Measurements from ENCODE around the gene GATA2. TPM values are rescaled to one million over a fixed set of nuclear protein-coding genes. Genes with fewer than 3 reads are reported as not detected.
A peak's percentile ranks its signal among the peaks of the same experiment; 100 is the strongest.

Gene GATA2
- total and polyA plus RNA-seq, 4 experiments from 2014 or later: not detected

DNA sequence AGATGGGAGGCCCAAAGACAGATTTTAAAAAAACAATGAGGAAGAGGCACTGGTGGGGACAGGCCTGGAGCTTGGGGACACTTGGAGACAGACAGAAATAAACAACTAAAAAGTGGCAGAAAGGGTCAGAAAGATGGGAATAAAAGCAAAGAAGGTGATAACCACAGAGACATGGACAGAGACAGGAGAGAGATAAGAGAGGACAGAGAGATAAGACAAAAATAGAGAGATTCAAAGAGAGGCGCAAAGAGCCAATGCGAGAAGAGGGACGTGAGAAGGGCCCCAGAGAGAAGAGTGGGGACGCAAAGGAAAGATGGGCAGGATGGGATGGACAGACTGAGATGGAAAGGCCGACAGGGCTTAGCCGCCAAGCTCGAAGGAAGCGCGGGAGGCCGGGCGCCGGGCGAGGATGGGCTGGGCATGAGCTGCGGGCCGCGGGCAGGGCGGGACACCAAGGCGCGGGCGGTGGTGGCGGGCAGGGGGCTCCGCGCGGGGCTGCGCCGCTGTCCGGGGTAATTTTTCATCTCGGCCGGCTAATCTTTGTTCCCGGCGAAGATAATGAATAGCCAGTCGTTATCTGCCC is 3.1 kb upstream of the GATA2 start:
- intact Hi-C loops (cut with micrococcal nuclease): loop anchor here (10.0 kb wide), 1 partner anchor 191 kb away; no protein-coding TSS in a partner anchor
- H3K4me1 Mint-ChIP-seq: peaks cover 4 to 38% (median 13%) of the 10 kb centered on the region in 4 donors
- no peaks in the 10 kb centered on the region for H3K36me3 Mint-ChIP-seq
- no peaks in the 10 kb centered on the region for H3K9me3 Mint-ChIP-seq
- Histone ChIP-seq H3K4me1 (ENCODE audit: insufficient read depth, low read length) (peaks cover 24% of the 10 kb centered on the region), H3K4me3 (ENCODE audit: low read length in 2 of 2) (no peak overlapping the region), H3K27me3 (ENCODE audit: insufficient read depth, low read length) (peaks cover 27% of the 10 kb centered on the region), H3K9me3 (ENCODE audit: control insufficient read depth in 1 of 2, low read length in 2 of 2) (no peaks in the 10 kb centered on the region), H3K36me3 (ENCODE audit: insufficient read depth, low read length) (no peaks in the 10 kb centered on the region), H3K27ac (ENCODE audit: low read depth, low read length) (no peak overlapping the region)
- H3K4me3 Mint-ChIP-seq: peak overlapping the region; percentile 6 to 89 (median 62)
- POLR2A ChIA-PET (ENCODE audit: partially characterized antibody): no interaction called here
- CTCF ChIA-PET (ENCODE audit: partially characterized antibody): interaction anchor here (0.9 to 5.6 kb wide), 3 partner anchors 13 to 70 kb away, joined by 4 to 58 read pairs (median 4); no protein-coding TSS in a partner anchor
- no peak for DNase-seq
- H3K27me3 Mint-ChIP-seq: peaks cover 39 to 61% of the 10 kb centered on the region in 2 donors
- peak overlapping the region in 1 of 7 donors; percentile 65 for H3K27ac Mint-ChIP-seq

DNA sequence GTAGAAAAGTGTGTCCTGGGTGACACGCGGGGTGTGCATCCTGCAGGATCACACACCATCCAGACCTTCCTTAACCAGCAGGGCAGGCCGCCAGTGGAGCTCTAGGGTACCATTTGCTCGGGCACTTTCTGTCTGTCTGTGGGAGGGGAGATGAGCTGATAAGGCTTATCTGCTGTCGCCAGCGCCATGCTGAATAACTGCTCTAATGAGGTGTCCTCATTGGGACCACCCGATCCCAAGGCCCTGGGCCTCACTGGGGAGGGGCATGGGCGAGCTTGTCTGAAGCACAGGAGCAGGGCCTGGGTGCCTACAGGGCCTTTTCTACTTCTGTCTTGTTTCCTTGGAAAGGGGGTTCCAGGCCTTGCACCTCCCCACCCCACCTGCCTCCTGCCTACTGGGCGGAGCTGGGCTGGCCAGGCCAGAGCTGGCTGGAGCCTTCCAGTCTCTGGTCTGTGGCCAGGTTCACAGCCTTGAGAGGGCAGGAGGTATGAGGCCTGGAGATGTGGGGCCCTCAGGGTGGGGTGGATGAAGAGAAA is 2.5 kb upstream of the GATA2 start:
- Histone ChIP-seq H3K27me3 (ENCODE audit: insufficient read depth, low read length) (peaks cover 33% of the 10 kb centered on the region), H3K4me3 (ENCODE audit: low read length in 2 of 2) (no peak overlapping the region), H3K9me3 (ENCODE audit: control insufficient read depth in 1 of 2, low read length in 2 of 2) (no peaks in the 10 kb centered on the region), H3K4me1 (ENCODE audit: insufficient read depth, low read length) (peaks cover 27% of the 10 kb centered on the region), H3K36me3 (ENCODE audit: insufficient read depth, low read length) (no peaks in the 10 kb centered on the region), H3K27ac (ENCODE audit: low read depth, low read length) (no peak overlapping the region)
- Mint-ChIP-seq H3K36me3 (no peaks in the 10 kb centered on the region), H3K27ac (peak overlapping the region in 1 of 7 donors; percentile 65), H3K9me3 (no peaks in the 10 kb centered on the region), H3K4me3 (peak overlapping the region in 4 of 8 donors; percentile 38 to 89 (median 81)), H3K4me1 (peaks cover 4 to 44% (median 16%) of the 10 kb centered on the region in 4 donors), H3K27me3 (peaks cover 41 to 61% of the 10 kb centered on the region in 2 donors)
- ChIA-PET POLR2A (ENCODE audit: partially characterized antibody) (no interaction called here), CTCF (ENCODE audit: partially characterized antibody) (interaction anchor here (0.9 to 5.6 kb wide), 2 partner anchors 14 to 69 kb away, joined by 4 to 58 read pairs; no protein-coding TSS in a partner anchor)
- intact Hi-C loops (cut with micrococcal nuclease): loop anchor here (10.0 kb wide), 1 partner anchor 191 kb away; no protein-coding TSS in a partner anchor
- DNase-seq: no peak

DNA sequence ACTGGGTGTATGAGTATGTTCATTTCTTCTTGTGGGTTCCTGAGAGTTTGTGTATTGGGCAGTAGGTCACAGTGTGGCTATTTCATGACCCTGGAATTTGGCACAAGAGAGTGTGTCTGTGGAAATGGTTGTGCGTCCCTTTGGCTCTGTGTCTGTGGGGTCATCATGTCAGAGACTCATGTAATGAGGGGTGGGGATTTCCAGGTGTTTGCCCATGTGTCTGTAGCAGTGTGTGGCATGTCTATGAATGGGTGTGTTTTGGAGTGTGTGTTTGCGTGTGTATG is 1.3 kb upstream of the GATA2 start:
- no peaks in the 10 kb centered on the region for H3K9me3 ChIP-seq (ENCODE audit: control insufficient read depth in 1 of 2, low read length in 2 of 2)
- peak overlapping the region in 3 of 8 donors; percentile 10 to 28 (median 15) for H3K4me3 Mint-ChIP-seq
- no peaks in the 10 kb centered on the region for H3K9me3 Mint-ChIP-seq
- peak overlapping the region in 1 of 7 donors; percentile 5 for H3K27ac Mint-ChIP-seq
- peaks cover 39% of the 10 kb centered on the region for H3K4me1 ChIP-seq (ENCODE audit: insufficient read depth, low read length)
- peaks cover 8 to 54% (median 23%) of the 10 kb centered on the region in 4 donors for H3K4me1 Mint-ChIP-seq
- peaks cover 40 to 60% of the 10 kb centered on the region in 2 donors for H3K27me3 Mint-ChIP-seq
- H3K4me3 ChIP-seq (ENCODE audit: low read length in 2 of 2): no peak overlapping the region
- DNase-seq: no peak
- H3K36me3 Mint-ChIP-seq: no peaks in the 10 kb centered on the region
- H3K27ac ChIP-seq (ENCODE audit: low read depth, low read length): no peak overlapping the region
- ChIA-PET CTCF (ENCODE audit: partially characterized antibody) (interaction anchor here (5.6 kb wide), 1 partner anchor 68 kb away, joined by 58 read pairs; no protein-coding TSS in a partner anchor), POLR2A (ENCODE audit: partially characterized antibody) (no interaction called here)
- H3K27me3 ChIP-seq (ENCODE audit: insufficient read depth, low read length): peaks cover 44% of the 10 kb centered on the region
- intact Hi-C loops (cut with micrococcal nuclease): loop anchor here (10.0 kb wide), 1 partner anchor 190 kb away; no protein-coding TSS in a partner anchor
- no peaks in the 10 kb centered on the region for H3K36me3 ChIP-seq (ENCODE audit: insufficient read depth, low read length)

DNA sequence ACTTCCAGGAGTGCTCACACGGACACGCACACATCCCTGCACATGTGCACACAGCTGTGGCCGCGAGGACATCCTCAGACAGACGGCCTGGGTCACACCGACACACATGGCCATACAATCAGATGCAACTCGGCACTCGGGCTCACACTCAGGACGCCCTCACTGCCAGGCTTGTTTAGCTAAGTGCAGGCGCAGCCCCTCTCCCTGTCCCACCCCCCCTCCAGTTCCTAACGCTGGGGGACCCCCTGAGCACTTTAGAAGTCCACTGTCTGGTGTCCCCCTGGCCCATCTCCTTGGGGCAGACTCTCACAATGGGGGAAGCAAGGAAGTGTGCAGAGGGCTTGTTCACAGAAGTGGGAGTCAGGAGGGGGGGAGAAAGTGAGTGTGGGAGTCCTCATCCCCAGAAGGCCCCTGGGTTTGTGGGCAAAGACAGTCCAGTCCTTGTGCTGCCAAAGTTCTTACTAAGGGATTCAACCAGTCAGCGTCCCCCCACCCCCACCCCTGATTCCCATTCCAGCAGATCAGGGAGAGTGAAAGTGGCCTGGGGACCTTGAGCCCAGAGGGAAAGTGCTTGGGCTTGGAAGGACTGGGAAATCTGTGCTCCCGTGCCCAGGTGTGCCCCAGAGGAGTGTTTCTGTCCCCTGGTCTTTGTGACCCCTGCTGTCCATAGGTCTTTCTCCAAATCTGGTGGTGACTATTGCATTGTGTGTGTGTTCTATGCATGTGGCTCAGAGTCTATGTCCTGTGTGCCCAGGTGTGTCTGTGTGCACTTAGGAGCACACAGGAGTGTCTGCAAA is 767 bp upstream of the GATA2 start:
- no peaks in the 10 kb centered on the region for H3K36me3 ChIP-seq (ENCODE audit: insufficient read depth, low read length)
- H3K4me3 ChIP-seq (ENCODE audit: low read length in 2 of 2): no peak overlapping the region
- H3K4me3 Mint-ChIP-seq: peak overlapping the region in 5 of 8 donors; percentile 5 to 73 (median 58)
- no peak overlapping the region for H3K27ac ChIP-seq (ENCODE audit: low read depth, low read length)
- peaks cover 41 to 58% of the 10 kb centered on the region in 2 donors for H3K27me3 Mint-ChIP-seq
- no peaks in the 10 kb centered on the region for H3K9me3 ChIP-seq (ENCODE audit: control insufficient read depth in 1 of 2, low read length in 2 of 2)
- ChIA-PET CTCF (ENCODE audit: partially characterized antibody) (no interaction called here), POLR2A (ENCODE audit: partially characterized antibody) (interaction anchor here (0.5 kb wide), 1 partner anchor 80 kb away, joined by 4 read pairs; no protein-coding TSS in a partner anchor)
- H3K27ac Mint-ChIP-seq: peak overlapping the region in 2 of 7 donors; percentile 62 to 73
- peaks cover 44% of the 10 kb centered on the region for H3K4me1 ChIP-seq (ENCODE audit: insufficient read depth, low read length)
- no peaks in the 10 kb centered on the region for H3K9me3 Mint-ChIP-seq
- DNase-seq: no peak
- H3K36me3 Mint-ChIP-seq: no peaks in the 10 kb centered on the region
- intact Hi-C loops (cut with micrococcal nuclease): loop anchor here (10.0 kb wide), 1 partner anchor 189 kb away; no protein-coding TSS in a partner anchor
- H3K4me1 Mint-ChIP-seq: peaks cover 8 to 56% (median 23%) of the 10 kb centered on the region in 4 donors
- peaks cover 43% of the 10 kb centered on the region for H3K27me3 ChIP-seq (ENCODE audit: insufficient read depth, low read length)

DNA sequence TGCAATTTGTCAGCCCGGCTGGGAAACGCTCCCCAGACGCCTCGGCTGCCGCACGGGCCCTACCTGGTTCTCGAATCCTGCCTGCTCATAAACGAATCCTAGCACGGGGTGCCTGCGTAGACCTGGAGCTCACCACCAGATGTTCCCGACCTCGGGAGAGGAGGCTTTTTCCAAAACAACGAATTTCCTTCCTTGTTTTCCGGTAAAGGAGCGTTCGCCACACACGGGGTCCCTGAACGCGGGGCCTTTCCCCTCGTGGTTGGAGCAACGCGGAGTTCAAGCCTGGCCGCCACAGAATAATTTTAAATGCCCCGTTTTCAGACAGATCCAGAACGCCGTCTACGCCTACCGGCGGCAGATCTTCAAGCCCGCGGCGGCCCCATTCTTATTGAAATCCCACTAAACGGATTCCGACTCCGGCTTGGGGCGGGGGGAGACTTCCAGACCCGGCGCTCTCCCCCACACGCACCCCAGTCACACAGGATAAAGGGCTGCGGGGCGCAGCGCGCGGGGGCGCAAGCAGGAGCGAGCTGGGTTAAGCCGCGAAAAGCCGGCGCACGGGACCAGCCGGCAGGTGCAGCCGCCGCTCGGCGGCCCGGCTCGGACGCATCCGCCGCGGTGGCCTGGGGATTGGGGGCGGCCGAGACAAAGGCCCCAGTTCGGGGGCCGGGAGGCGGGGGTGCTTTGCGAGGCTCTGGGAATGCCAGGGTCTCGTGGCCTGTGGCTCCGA is 895 bp downstream of the GATA2 start:
- CTCF ChIA-PET (ENCODE audit: partially characterized antibody): interaction anchor here (1.5 kb wide), 1 partner anchor 65 kb away, joined by 4 read pairs; no protein-coding TSS in a partner anchor
- POLR2A ChIA-PET (ENCODE audit: partially characterized antibody): no interaction called here
- peaks cover 13 to 53% (median 28%) of the 10 kb centered on the region in 4 donors for H3K4me1 Mint-ChIP-seq
- H3K27ac ChIP-seq (ENCODE audit: low read depth, low read length): no peak overlapping the region
- H3K36me3 Mint-ChIP-seq: no peaks in the 10 kb centered on the region
- H3K27ac Mint-ChIP-seq: peak overlapping the region in 2 of 7 donors; percentile 13 to 62
- peaks cover 0 to 2% (median 0%) of the 10 kb centered on the region in 8 donors for H3K9me3 Mint-ChIP-seq
- H3K4me1 ChIP-seq (ENCODE audit: insufficient read depth, low read length): peaks cover 61% of the 10 kb centered on the region
- no peaks in the 10 kb centered on the region for H3K36me3 ChIP-seq (ENCODE audit: insufficient read depth, low read length)
- peaks cover 43 to 49% of the 10 kb centered on the region in 2 donors for H3K27me3 Mint-ChIP-seq
- H3K9me3 ChIP-seq (ENCODE audit: control insufficient read depth in 1 of 2, low read length in 2 of 2): no peaks in the 10 kb centered on the region
- H3K4me3 ChIP-seq (ENCODE audit: low read length in 2 of 2): peak overlapping the region in 1 of 2 donors; percentile 5
- intact Hi-C loops (cut with micrococcal nuclease): loop anchor here (10.0 kb wide), 1 partner anchor 187 kb away; no protein-coding TSS in a partner anchor
- H3K4me3 Mint-ChIP-seq: peak overlapping the region; percentile 21 to 73 (median 59)
- DNase-seq: peak in 1 of 5 donors; percentile 35
- peaks cover 53% of the 10 kb centered on the region for H3K27me3 ChIP-seq (ENCODE audit: insufficient read depth, low read length)

DNA sequence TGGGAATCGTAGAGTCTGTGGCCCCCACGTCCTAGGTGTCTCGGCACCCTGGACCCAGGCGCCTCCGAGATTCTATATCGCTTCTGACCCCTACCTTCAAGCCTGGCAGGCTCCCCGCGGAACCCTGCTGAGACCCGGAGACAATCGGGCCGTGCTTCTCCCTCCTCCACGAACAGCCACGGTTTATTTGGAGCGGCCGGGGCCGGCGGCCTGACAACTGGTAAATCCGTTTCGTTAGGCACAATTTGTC is 1.4 kb downstream of the GATA2 start:
- peaks cover 44 to 49% of the 10 kb centered on the region in 2 donors for H3K27me3 Mint-ChIP-seq
- no peak overlapping the region for H3K27ac ChIP-seq (ENCODE audit: low read depth, low read length)
- ChIA-PET CTCF (ENCODE audit: partially characterized antibody) (interaction anchor here (1.5 kb wide), 1 partner anchor 64 kb away, joined by 4 read pairs; no protein-coding TSS in a partner anchor), POLR2A (ENCODE audit: partially characterized antibody) (no interaction called here)
- intact Hi-C loops (cut with micrococcal nuclease): loop anchor here (10.0 kb wide), 1 partner anchor 187 kb away; no protein-coding TSS in a partner anchor
- peak overlapping the region in 1 of 7 donors; percentile 62 for H3K27ac Mint-ChIP-seq
- no peak for DNase-seq
- no peaks in the 10 kb centered on the region for H3K36me3 Mint-ChIP-seq
- peaks cover 0 to 2% (median 0%) of the 10 kb centered on the region in 8 donors for H3K9me3 Mint-ChIP-seq
- peaks cover 54% of the 10 kb centered on the region for H3K27me3 ChIP-seq (ENCODE audit: insufficient read depth, low read length)
- H3K4me1 ChIP-seq (ENCODE audit: insufficient read depth, low read length): peaks cover 66% of the 10 kb centered on the region
- H3K4me3 ChIP-seq (ENCODE audit: low read length in 2 of 2): no peak overlapping the region
- H3K4me1 Mint-ChIP-seq: peaks cover 13 to 55% (median 30%) of the 10 kb centered on the region in 4 donors
- H3K9me3 ChIP-seq (ENCODE audit: control insufficient read depth in 1 of 2, low read length in 2 of 2): no peaks in the 10 kb centered on the region
- no peaks in the 10 kb centered on the region for H3K36me3 ChIP-seq (ENCODE audit: insufficient read depth, low read length)
- H3K4me3 Mint-ChIP-seq: peak overlapping the region in 6 of 8 donors; percentile 53 to 73 (median 64)

All from CD4-positive, alpha-beta memory T cell (primary cell).